Sigmoid colon (tissue), 3 donors: ENCODE measurements around the gene MRAP2.

ENCODE experiments used
- POLR2A ChIP-seq, 2 donors: fragments of 450-650 bp; IDR thresholded peaks; one replicate each; pipeline ENCODE4 v1.6.1; 2016; ENCODE audit warnings: antibody characterized with exemption in 2 of 2, mild to moderate bottlenecking in 2 of 2, moderate library complexity in 2 of 2
- TF ChIP-seq, protein P1 (sequence below), 4 experiments: fragments of 450-650 bp in 3 of 4; fragments of 200-600 bp in 1 of 4; IDR thresholded peaks; one replicate each; pipeline ENCODE4 v1.5.1; 2016 to 2019; ENCODE audit warnings: antibody characterized with exemption in 4 of 4, mild to moderate bottlenecking in 3 of 4, moderate library complexity in 2 of 4

DNA sequence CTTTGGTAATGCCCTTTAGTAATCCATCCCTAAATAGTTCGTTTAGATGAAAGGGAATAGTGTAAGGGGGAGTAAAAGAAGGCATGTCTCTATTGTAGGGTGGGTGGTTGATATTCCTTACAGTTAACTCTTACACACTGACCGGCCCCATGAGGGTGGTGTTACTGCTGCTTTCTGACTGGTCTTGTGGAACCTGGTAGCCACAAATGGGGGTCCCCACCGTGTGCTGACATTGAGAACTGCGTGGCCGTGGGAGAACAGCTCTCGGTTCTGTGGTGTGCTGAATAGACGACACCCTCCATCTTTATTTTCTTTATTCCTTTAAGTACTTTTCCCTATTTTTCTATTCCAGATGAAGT lies 19.3 kb downstream of the MRAP2 start:
- TF ChIP-seq, protein P1, sequence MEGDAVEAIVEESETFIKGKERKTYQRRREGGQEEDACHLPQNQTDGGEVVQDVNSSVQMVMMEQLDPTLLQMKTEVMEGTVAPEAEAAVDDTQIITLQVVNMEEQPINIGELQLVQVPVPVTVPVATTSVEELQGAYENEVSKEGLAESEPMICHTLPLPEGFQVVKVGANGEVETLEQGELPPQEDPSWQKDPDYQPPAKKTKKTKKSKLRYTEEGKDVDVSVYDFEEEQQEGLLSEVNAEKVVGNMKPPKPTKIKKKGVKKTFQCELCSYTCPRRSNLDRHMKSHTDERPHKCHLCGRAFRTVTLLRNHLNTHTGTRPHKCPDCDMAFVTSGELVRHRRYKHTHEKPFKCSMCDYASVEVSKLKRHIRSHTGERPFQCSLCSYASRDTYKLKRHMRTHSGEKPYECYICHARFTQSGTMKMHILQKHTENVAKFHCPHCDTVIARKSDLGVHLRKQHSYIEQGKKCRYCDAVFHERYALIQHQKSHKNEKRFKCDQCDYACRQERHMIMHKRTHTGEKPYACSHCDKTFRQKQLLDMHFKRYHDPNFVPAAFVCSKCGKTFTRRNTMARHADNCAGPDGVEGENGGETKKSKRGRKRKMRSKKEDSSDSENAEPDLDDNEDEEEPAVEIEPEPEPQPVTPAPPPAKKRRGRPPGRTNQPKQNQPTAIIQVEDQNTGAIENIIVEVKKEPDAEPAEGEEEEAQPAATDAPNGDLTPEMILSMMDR (IDR thresholded peaks at IDR 0.05) = no peak
- TF ChIP-seq POLR2A (IDR thresholded peaks at IDR 0.05) = no peak
